ENCODE data around the gene USP40. TPM values are rescaled to one million over a fixed set of nuclear protein-coding genes. Genes with fewer than 3 reads are reported as not detected.
"Not testable (repeated sequence)": the region's sequence is repeated elsewhere in the genome, so short reads cannot be mapped to it uniquely, and the experiment has no call there.

Gene USP40
- total RNA-seq, 3 donors from 2014 or later (not counting 1 experiment from before 2014, with no cell fraction given): 17.4 to 20.6 (median 19.4) TPM

GRCh38 chr2:233598952-233599351 lies 32.4 kb upstream of the USP40 start:
- Mint-ChIP-seq H3K36me3 (no peaks in the 10 kb centered on the region), H3K27ac (no peak overlapping the region), H3K4me1 (no peaks in the 10 kb centered on the region), H3K27me3 (ENCODE audit: low read depth in 2 of 2) (peaks cover 28 to 41% of the 10 kb centered on the region in 2 donors), H3K4me3 (no peak overlapping the region), H3K9me3 (no peaks in the 10 kb centered on the region)
- TF ChIP-seq CTCF (IDR thresholded peaks at IDR 0.05): no peak
- H3K27me3 ChIP-seq (ENCODE audit: control insufficient read depth, insufficient read depth, low read length): no peaks in the 10 kb centered on the region
- no peaks in the 10 kb centered on the region for H3K9me3 ChIP-seq (ENCODE audit: control insufficient read depth, insufficient read depth, low read length)
- H3K4me1 ChIP-seq (ENCODE audit: control insufficient read depth, insufficient read depth, low read length): no peaks in the 10 kb centered on the region
- ATAC-seq (no peak), DNase-seq (no peak)
- no peaks in the 10 kb centered on the region for H3K36me3 ChIP-seq (ENCODE audit: control insufficient read depth, insufficient read depth, low read length)
- intact Hi-C loops (cut with micrococcal nuclease): no loop called here
- 96% methylated on average over 3 of the region's 3 CpGs for WGBS (ENCODE audit: insufficient coverage)
- H3K4me3 ChIP-seq (ENCODE audit: low read length): no peak overlapping the region
- no peak overlapping the region for H3K27ac ChIP-seq (ENCODE audit: low read length)

- no peak for DNase-seq
- Mint-ChIP-seq H3K4me3 (no peak overlapping the region), H3K4me1 (peaks cover 0 to 5% of the 10 kb centered on the region in 2 donors), H3K9me3 (no peaks in the 10 kb centered on the region), H3K27ac (no peak overlapping the region), H3K36me3 (no peaks in the 10 kb centered on the region), H3K27me3 (ENCODE audit: low read depth in 2 of 2) (peaks cover 28 to 38% of the 10 kb centered on the region in 2 donors)
- Histone ChIP-seq H3K27me3 (ENCODE audit: control insufficient read depth, insufficient read depth, low read length) (no peaks in the 10 kb centered on the region), H3K4me3 (ENCODE audit: low read length) (no peak overlapping the region), H3K27ac (ENCODE audit: low read length) (no peak overlapping the region), H3K4me1 (ENCODE audit: control insufficient read depth, insufficient read depth, low read length) (no peaks in the 10 kb centered on the region), H3K9me3 (ENCODE audit: control insufficient read depth, insufficient read depth, low read length) (no peaks in the 10 kb centered on the region), H3K36me3 (ENCODE audit: control insufficient read depth, insufficient read depth, low read length) (no peaks in the 10 kb centered on the region)
- intact Hi-C loops (cut with micrococcal nuclease): no loop called here
- no peak for TF ChIP-seq CTCF (IDR thresholded peaks at IDR 0.05)
- no CpG with 5 or more reads among the region's 1 CpG for WGBS (ENCODE audit: insufficient coverage)
- no peak for ATAC-seq
These were observed 30.9 kb upstream of the USP40 start for GRCh38 chr2:233597522-233597921.

- Histone ChIP-seq H3K27me3 (ENCODE audit: control insufficient read depth, insufficient read depth, low read length) (no peaks in the 10 kb centered on the region), H3K4me1 (ENCODE audit: control insufficient read depth, insufficient read depth, low read length) (no peaks in the 10 kb centered on the region)
- ATAC-seq: no peak
These were observed 26.6 kb upstream of the USP40 start for GRCh38 chr2:233593201-233593600.

GRCh38 chr2:233592706-233593105 lies 26.1 kb upstream of the USP40 start:
- H3K27ac ChIP-seq (ENCODE audit: low read length); ATAC-seq: not testable (repeated sequence)

More at GRCh38 chr2:233593201-233593600, 26.6 kb upstream of the USP40 start:
- H3K4me3 ChIP-seq (ENCODE audit: low read length): no peak overlapping the region
- Mint-ChIP-seq H3K36me3 (no peaks in the 10 kb centered on the region), H3K9me3 (no peaks in the 10 kb centered on the region), H3K27ac (no peak overlapping the region), H3K4me1 (peaks cover 0 to 5% of the 10 kb centered on the region in 2 donors), H3K27me3 (ENCODE audit: low read depth in 2 of 2) (peaks cover 14 to 17% of the 10 kb centered on the region in 2 donors), H3K4me3 (no peak overlapping the region)
- no peak overlapping the region for H3K27ac ChIP-seq (ENCODE audit: low read length)
- no peaks in the 10 kb centered on the region for H3K36me3 ChIP-seq (ENCODE audit: control insufficient read depth, insufficient read depth, low read length)
- DNase-seq: no peak
- H3K9me3 ChIP-seq (ENCODE audit: control insufficient read depth, insufficient read depth, low read length): no peaks in the 10 kb centered on the region
- WGBS (ENCODE audit: insufficient coverage): 55% methylated on average over 7 of the region's 8 CpGs
- intact Hi-C loops (cut with micrococcal nuclease): no loop called here
- TF ChIP-seq CTCF (IDR thresholded peaks at IDR 0.05): no peak

More at GRCh38 chr2:233592706-233593105, 26.1 kb upstream of the USP40 start:
- peaks cover 14 to 19% of the 10 kb centered on the region in 2 donors for H3K27me3 Mint-ChIP-seq (ENCODE audit: low read depth in 2 of 2)
- H3K36me3 ChIP-seq (ENCODE audit: control insufficient read depth, insufficient read depth, low read length); H3K36me3 Mint-ChIP-seq; DNase-seq; H3K27ac Mint-ChIP-seq; H3K27me3 ChIP-seq (ENCODE audit: control insufficient read depth, insufficient read depth, low read length); H3K9me3 Mint-ChIP-seq; H3K4me3 Mint-ChIP-seq; intact Hi-C loops (cut with micrococcal nuclease); H3K4me1 Mint-ChIP-seq; H3K4me3 ChIP-seq (ENCODE audit: low read length); H3K4me1 ChIP-seq (ENCODE audit: control insufficient read depth, insufficient read depth, low read length); H3K9me3 ChIP-seq (ENCODE audit: control insufficient read depth, insufficient read depth, low read length): not testable (repeated sequence)
- WGBS (ENCODE audit: insufficient coverage): no CpG with 5 or more reads among the region's 1 CpG

Measured in natural killer cell (primary cell).